OCI-LY3 (cell line): ENCODE data around the gene C16orf90.

Experiments used
- CTCF ChIP-seq: fragments of 200-600, 300-600 bp; sonication (generic); IDR thresholded peaks from 2 replicates; pipeline ENCODE4 v1.5.1; 2014; ENCODE audit warnings: antibody characterized with exemption, low read length, low read depth
- EZH2phosphoT487 ChIP-seq: fragments of 200-600 bp; shearing (Covaris generic); IDR thresholded peaks from 2 replicates; pipeline ENCODE4 v1.6.1; 2018; ENCODE audit warnings: antibody characterized with exemption, mixed run types, low read depth

DNA sequence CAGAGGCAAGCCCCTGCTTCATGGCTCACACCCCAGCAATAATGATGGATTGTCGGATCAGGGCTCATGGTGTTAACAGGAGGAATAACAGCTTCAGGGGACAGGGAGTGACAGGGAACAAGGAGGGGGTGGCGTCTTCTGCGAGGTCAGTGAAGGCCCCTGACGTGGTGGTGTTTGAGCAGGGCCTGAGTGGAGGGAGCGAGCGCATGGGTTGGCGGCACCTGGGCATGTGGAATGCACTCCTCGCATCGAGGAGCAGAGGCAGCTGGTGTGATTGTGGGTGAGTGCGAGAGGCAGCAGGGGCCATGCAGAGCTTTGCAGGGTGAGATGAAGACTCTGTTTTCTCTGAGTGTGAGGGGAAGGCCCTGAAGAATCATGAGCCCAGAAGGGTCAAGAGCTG lies 38.8 kb upstream of the C16orf90 start:
- TF ChIP-seq CTCF = no peak
- no peak for TF ChIP-seq EZH2phosphoT487
